Measurements from ENCODE around the gene PFKFB1.

GRCh38 chrX:54995621-54996020 is 1.6 kb upstream of the PFKFB1 start:
- TF ChIP-seq CTCF (IDR thresholded peaks at IDR 0.05; ENCODE audit: low read depth, low read length, poor library complexity, severe bottlenecking): no peak
- no peak for TF ChIP-seq EZH2phosphoT487 (IDR thresholded peaks at IDR 0.05; ENCODE audit: borderline replicate concordance, low read length)
